Measurements from ENCODE around the gene SPOP.

The SPOP gene

GRCh38 chr17:49696233-49696761 lies 18.4 kb upstream of the SPOP start:
- in situ Hi-C loops (cut with HindIII; ENCODE audit: low sequenced_read_pairs), result no loop called here

GRCh38 chr17:49695698-49696232 lies 17.9 kb upstream of the SPOP start:
- in situ Hi-C loops (cut with HindIII; ENCODE audit: low sequenced_read_pairs), result no loop called here

GRCh38 chr17:49694847-49695697 lies 17.2 kb upstream of the SPOP start:
- in situ Hi-C loops (cut with HindIII; ENCODE audit: low sequenced_read_pairs), result no loop called here

GRCh38 chr17:49692751-49693150 lies 14.9 kb upstream of the SPOP start:
- in situ Hi-C loops (cut with HindIII; ENCODE audit: low sequenced_read_pairs), result no loop called here

- in situ Hi-C loops (cut with HindIII; ENCODE audit: low sequenced_read_pairs), result no loop called here
Measured at GRCh38 chr17:49691677-49692191, 13.8 kb upstream of the SPOP start.

GRCh38 chr17:49691086-49691676 lies 13.3 kb upstream of the SPOP start:
- in situ Hi-C loops (cut with HindIII; ENCODE audit: low sequenced_read_pairs), result no loop called here

DNA sequence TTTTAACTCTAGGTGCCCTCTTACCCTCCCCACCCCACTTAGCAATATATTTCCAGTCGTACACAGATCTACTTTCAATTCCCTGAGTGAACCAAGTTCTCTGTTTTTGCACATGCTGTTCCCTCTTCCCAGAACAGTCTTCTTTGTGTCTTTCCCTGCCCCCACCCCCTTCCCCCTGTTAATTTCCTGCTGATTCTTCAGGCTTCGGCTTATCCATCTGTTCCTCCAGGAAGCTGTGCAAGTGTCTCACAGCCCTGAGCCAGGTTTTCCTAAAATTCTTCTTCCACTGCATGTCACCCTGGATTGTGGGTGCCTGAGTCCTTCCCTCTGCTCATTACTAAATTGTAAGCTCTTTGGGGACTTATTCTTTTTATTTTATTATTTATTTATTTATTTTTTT lies 12.4 kb upstream of the SPOP start:
- in situ Hi-C loops (cut with HindIII; ENCODE audit: low sequenced_read_pairs), result no loop called here

DNA sequence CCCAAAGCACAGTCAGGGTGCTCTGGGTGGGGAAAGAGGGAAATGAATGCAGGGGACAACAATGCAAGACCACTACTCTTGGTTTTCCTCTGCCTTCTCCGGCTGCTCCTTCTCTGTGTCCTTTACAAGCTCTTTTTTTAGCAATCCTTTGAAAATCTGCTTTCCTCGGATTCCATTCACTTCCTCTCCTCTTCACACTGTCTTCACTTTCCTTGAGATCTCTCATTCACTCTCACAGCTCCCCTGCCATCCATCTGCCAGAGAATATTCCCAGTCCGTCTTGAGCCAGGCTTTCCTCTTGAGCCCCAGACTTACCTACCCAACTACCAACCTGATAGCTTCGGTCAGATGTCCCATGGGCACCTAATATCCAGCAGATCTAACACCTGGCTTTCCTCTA lies 11.0 kb upstream of the SPOP start:
- in situ Hi-C loops (cut with HindIII; ENCODE audit: low sequenced_read_pairs), result loop anchor here (5.0 kb wide), 1 partner anchor 107 kb away; no protein-coding TSS in a partner anchor

GRCh38 chr17:49687878-49688491 lies 10.1 kb upstream of the SPOP start:
- in situ Hi-C loops (cut with HindIII; ENCODE audit: low sequenced_read_pairs), result loop anchor here (5.0 kb wide), 1 partner anchor 106 kb away; no protein-coding TSS in a partner anchor

GRCh38 chr17:49681106-49681979 lies 3.4 kb upstream of the SPOP start:
- in situ Hi-C loops (cut with HindIII; ENCODE audit: low sequenced_read_pairs), result no loop called here

- in situ Hi-C loops (cut with HindIII; ENCODE audit: low sequenced_read_pairs), result no loop called here
Measured at GRCh38 chr17:49680314-49680713, 2.4 kb upstream of the SPOP start.

GRCh38 chr17:49677134-49677932 lies 564 bp downstream of the SPOP start:
- in situ Hi-C loops (cut with HindIII; ENCODE audit: low sequenced_read_pairs), result no loop called here

DNA sequence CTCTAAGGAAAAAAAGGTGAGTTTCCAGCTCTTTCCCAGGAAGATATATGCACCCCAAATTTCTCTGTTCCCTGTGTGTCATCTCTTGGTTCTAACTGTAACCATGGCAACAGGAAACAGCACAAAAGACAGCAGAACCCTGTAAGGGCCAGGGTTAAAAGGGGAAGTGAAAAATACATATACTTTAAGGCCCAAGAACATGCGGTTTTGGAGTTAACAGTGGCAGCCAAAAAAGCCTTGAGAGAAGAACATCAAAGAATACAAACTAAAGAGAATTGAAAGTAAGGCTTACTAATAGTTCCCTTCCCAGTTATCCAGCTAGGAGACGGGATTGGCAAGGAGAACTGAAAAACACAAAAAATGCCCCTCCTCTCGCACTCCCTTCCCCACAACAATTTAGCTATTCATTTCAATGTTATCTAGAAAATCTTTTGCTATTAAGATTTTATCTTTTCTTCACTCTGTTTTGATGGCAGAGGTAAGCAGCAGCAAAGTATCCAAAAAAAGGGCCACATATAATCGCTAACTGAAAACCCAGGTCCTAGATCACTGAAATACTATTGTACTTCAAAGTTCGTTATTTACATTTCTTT lies 1.5 kb downstream of the SPOP start:
- in situ Hi-C loops (cut with HindIII; ENCODE audit: low sequenced_read_pairs), result no loop called here

DNA sequence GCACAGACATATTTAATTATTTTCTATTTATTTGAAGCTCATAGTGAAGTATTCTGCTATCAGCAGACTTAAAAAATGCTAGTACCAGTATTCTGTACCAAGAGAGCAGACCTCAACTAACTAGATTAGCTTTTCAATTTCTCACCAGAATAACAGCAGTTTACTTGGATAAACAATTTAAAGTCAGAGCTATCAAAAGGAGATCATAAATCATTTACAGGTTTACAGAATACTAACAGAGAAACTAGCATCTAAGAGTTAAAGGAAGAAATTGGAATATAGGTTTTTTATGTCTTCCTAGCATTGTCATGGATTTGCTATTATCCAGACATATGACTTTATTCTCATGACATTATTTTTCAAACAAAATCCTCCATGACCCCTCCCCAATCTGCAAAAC lies 3.4 kb downstream of the SPOP start:
- in situ Hi-C loops (cut with HindIII; ENCODE audit: low sequenced_read_pairs), result loop anchor here (5.0 kb wide), 1 partner anchor 62 kb away; no protein-coding TSS in a partner anchor

GRCh38 chr17:49673679-49674078 lies 4.2 kb downstream of the SPOP start:
- in situ Hi-C loops (cut with HindIII; ENCODE audit: low sequenced_read_pairs), result loop anchor here (5.0 kb wide), 1 partner anchor 61 kb away; no protein-coding TSS in a partner anchor

DNA sequence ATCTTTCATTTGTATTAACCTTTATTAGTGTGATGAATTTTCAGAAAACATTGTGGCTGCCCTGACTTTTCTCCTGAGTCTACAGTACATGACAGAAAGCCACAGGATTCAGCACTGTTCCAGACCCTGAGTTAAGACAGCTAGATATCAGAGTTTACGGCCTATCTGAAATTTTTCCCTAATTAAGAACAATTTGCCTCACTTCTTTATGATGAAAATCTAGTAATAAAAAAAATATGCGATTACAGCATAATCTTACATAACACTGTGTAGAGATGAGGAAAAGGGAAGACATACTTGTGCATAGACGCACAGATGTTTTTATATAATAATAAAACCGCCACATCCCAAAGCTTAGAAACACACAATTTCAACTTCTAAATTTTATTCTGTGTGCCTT lies 7.3 kb downstream of the SPOP start:
- in situ Hi-C loops (cut with HindIII; ENCODE audit: low sequenced_read_pairs), result loop anchor here (5.0 kb wide), 1 partner anchor 58 kb away; no protein-coding TSS in a partner anchor

DNA sequence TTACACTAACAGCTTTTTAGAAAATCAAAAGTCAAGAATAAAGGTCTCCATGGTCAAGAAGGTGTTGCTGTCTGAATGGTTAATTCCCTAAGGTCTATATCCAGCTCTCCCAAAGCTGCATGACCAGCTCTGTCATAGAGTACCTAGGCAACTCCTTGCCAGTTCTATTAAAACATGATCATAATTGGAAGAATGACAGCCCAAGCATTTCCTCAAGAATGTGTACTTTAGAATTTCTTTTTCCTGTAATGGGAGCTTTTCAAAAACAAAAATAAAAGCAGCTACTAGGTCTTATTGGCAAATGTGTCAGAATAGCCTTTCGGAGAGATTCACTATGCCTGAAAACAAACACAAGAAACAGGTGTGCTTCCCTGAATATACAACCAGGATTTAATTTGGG lies 7.9 kb downstream of the SPOP start:
- in situ Hi-C loops (cut with HindIII; ENCODE audit: low sequenced_read_pairs), result loop anchor here (5.0 kb wide), 1 partner anchor 58 kb away; no protein-coding TSS in a partner anchor

- in situ Hi-C loops (cut with HindIII; ENCODE audit: low sequenced_read_pairs), result no loop called here
Measured at GRCh38 chr17:49667854-49668253, 10.0 kb downstream of the SPOP start.
